ENCODE data around the gene HMSD. TPM values are rescaled to one million over a fixed set of nuclear protein-coding genes. Genes with fewer than 3 reads are reported as not detected.

HMSD gene
- total RNA-seq, 6 experiments from 2014 or later, result 0.27 to 0.37 TPM; not detected in 4

GRCh38 chr18:63971320-63972001 is 22.4 kb downstream of the HMSD start:
- H3K36me3 ChIP-seq, result no peaks in the 10 kb centered on the region
- peak overlapping the region; percentile 68 to 79 (median 79) for H3K4me3 ChIP-seq
- ATAC-seq (no peak), DNase-seq (no peak)
- no peaks in the 10 kb centered on the region for H3K27me3 ChIP-seq
- H3K27ac ChIP-seq, result peak overlapping the region; percentile 96 to 99 (median 98)
- TF ChIP-seq CTCF (IDR thresholded peaks at IDR 0.05) (no peak), POLR2A (IDR thresholded peaks at IDR 0.05) (no peak)
- intact Hi-C loops (cut with DNase I), result no loop called here
- H3K9me3 ChIP-seq, result no peaks in the 10 kb centered on the region
- H3K4me1 ChIP-seq, result peaks cover 0 to 24% (median 4%) of the 10 kb centered on the region in 4 donors
- 69% methylated on average over 12 of the region's 13 CpGs for WGBS (ENCODE audit: insufficient coverage, low coverage, low lambda C conversion rate, missing lambda C conversion rate)

DNA sequence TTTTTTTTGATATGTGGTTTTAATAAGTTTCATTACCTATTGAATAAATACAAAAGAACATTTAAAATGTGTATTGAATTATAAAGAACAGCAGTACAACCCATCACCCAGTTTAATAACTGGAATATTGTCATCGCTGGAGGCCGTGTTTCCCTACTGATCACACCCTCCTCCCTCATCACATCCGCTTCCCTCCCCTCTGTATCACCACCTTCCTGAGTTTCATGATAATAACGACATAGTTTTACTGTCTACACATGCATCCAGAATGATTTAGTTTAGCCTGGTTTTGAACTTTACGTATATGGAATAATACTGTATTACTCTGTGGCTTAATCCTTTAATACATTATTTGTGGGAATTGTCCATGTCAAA is 22.9 kb downstream of the HMSD start:
- peaks cover 0 to 24% (median 4%) of the 10 kb centered on the region in 4 donors for H3K4me1 ChIP-seq
- intact Hi-C loops (cut with DNase I), result no loop called here
- DNase-seq (no peak), ATAC-seq (no peak)
- H3K36me3 ChIP-seq, result no peaks in the 10 kb centered on the region
- H3K27me3 ChIP-seq, result no peaks in the 10 kb centered on the region
- peak overlapping the region in 1 of 3 donors; percentile 99 for H3K27ac ChIP-seq
- no peak for TF ChIP-seq CTCF (IDR thresholded peaks at IDR 0.05)
- TF ChIP-seq POLR2A (IDR thresholded peaks at IDR 0.05), result no peak
- no peak overlapping the region for H3K4me3 ChIP-seq
- 69% methylated on average over 5 of the region's 5 CpGs for WGBS (ENCODE audit: insufficient coverage, low coverage, low lambda C conversion rate, missing lambda C conversion rate)
- H3K9me3 ChIP-seq, result no peaks in the 10 kb centered on the region

DNA sequence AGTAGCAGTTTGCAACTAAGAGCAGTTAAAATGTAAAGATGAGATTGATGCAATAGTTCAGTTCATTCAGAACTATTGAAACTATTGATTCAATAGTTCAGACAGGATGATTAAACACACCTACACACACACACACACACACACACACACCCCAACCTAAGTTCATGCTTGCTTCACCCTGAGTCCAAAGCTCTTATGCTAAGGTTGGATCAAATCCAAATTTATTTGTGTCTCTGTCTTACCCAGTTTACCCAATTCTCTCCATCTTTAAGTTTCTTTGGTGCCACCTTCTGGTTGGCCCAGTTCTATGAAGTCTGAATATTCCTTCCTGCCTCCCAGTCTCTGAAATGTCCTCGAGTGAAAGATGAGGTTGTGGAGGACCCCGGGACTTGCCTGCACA is 25.9 kb downstream of the HMSD start:
- WGBS (ENCODE audit: insufficient coverage, low coverage, low lambda C conversion rate, missing lambda C conversion rate), result 29% methylated on average over 2 of the region's 2 CpGs
- intact Hi-C loops (cut with DNase I), result no loop called here

GRCh38 chr18:63975628-63976027 is 26.5 kb downstream of the HMSD start:
- 48% methylated on average over 3 of the region's 3 CpGs for WGBS (ENCODE audit: insufficient coverage, low coverage, low lambda C conversion rate, missing lambda C conversion rate)
- Histone ChIP-seq H3K4me3 (no peak overlapping the region), H3K27ac (peak overlapping the region in 2 of 3 donors; percentile 7 to 49), H3K27me3 (no peaks in the 10 kb centered on the region), H3K9me3 (no peaks in the 10 kb centered on the region), H3K4me1 (peaks cover 0 to 20% (median 6%) of the 10 kb centered on the region in 4 donors), H3K36me3 (no peaks in the 10 kb centered on the region)
- intact Hi-C loops (cut with DNase I), result no loop called here
- no peak for DNase-seq
- ATAC-seq, result peak in 1 of 4 donors; percentile 3
- TF ChIP-seq POLR2A (IDR thresholded peaks at IDR 0.05) (no peak), CTCF (IDR thresholded peaks at IDR 0.05) (no peak)

More for the DNA sequence above, 25.9 kb downstream of the HMSD start:
- Histone ChIP-seq H3K36me3 (no peaks in the 10 kb centered on the region), H3K4me1 (peaks cover 0 to 17% (median 4%) of the 10 kb centered on the region in 4 donors), H3K27me3 (no peaks in the 10 kb centered on the region), H3K27ac (peak overlapping the region in 2 of 3 donors; percentile 51 to 82), H3K4me3 (no peak overlapping the region), H3K9me3 (no peaks in the 10 kb centered on the region)
- peak; percentile 11 to 56 (median 32) for TF ChIP-seq CTCF (IDR thresholded peaks at IDR 0.05)
- no peak for TF ChIP-seq POLR2A (IDR thresholded peaks at IDR 0.05)
- DNase-seq (peak in 1 of 3 donors; percentile 58), ATAC-seq (peak; percentile 22 to 55 (median 46))
